Measurements from ENCODE around the gene SELENOH.

Gene SELENOH

GRCh38 chr11:57770793-57771192 lies 29.5 kb downstream of the SELENOH start:
- POLR2A ChIA-PET (ENCODE audit: low non-redundant PET): no interaction called here
- no peak overlapping the region for H3K27ac ChIP-seq
- CTCF ChIA-PET: no interaction called here
- DNase-seq (ENCODE audit: low spot score): no peak
- TF ChIP-seq CTCF (conservative IDR thresholded peaks at IDR 0.05; ENCODE audit: low read depth): no peak

DNA sequence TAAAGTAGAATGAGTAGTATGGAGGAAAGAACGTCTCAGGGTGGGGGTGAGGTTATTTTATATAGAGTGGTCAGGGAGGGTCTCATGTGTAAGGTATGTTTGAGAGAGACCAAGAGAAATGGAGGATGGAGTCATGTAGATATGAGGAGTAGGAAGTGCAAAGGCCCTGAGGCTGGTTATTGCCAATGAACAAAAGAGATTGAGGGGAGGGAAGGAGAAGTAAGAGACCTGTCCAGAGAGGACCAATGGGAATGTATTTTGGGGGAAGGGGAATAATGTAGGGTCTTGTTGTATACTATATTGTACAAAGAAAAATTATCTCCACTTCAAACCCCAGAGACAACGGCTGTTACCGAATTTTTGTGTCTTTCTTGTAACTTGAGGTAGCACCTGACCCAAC lies 30.1 kb downstream of the SELENOH start:
- DNase-seq (ENCODE audit: low spot score): no peak
- TF ChIP-seq CTCF (conservative IDR thresholded peaks at IDR 0.05; ENCODE audit: low read depth): no peak
- ChIA-PET POLR2A (ENCODE audit: low non-redundant PET) (interaction anchor here (0.6 kb wide), 1 partner anchor 22 kb away, joined by 3 read pairs; no protein-coding TSS in a partner anchor), CTCF (interaction anchor here (0.6 kb wide), 1 partner anchor 29 kb away, joined by 3 read pairs; no protein-coding TSS in a partner anchor)
- H3K27ac ChIP-seq: no peak overlapping the region

DNA sequence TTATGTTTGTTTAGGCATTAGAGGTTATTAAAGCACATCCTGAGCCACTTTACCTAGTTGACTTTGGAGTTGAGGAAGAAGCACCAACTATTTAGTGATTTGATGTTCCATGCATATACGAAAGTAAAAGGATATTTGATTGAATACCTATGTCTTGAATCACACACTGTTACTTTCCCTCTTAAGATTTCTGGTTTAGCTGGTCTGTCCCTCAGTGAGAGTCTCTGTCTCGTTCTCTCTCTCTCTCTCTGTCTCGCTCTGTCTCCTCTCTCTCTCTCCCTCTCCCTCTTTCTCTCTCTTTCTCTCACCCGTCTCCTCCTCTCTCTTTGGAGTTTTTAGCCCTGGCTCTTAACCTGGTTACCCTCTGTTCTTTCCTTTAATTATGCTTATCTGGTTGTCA lies 31.3 kb downstream of the SELENOH start:
- ChIA-PET CTCF (interaction anchor here (0.6 kb wide), 1 partner anchor 804 kb away, joined by 3 read pairs; no protein-coding TSS in a partner anchor), POLR2A (ENCODE audit: low non-redundant PET) (interaction anchor here (0.6 kb wide), 1 partner anchor 23 kb away, joined by 3 read pairs; no protein-coding TSS in a partner anchor)
- TF ChIP-seq CTCF (conservative IDR thresholded peaks at IDR 0.05; ENCODE audit: low read depth): no peak
- no peak overlapping the region for H3K27ac ChIP-seq
- DNase-seq (ENCODE audit: low spot score): no peak

GRCh38 chr11:57773026-57773598 lies 31.8 kb downstream of the SELENOH start:
- POLR2A ChIA-PET (ENCODE audit: low non-redundant PET): no interaction called here
- no peak for TF ChIP-seq CTCF (conservative IDR thresholded peaks at IDR 0.05; ENCODE audit: low read depth)
- no peak for DNase-seq (ENCODE audit: low spot score)
- H3K27ac ChIP-seq: no peak overlapping the region
- CTCF ChIA-PET: no interaction called here

DNA sequence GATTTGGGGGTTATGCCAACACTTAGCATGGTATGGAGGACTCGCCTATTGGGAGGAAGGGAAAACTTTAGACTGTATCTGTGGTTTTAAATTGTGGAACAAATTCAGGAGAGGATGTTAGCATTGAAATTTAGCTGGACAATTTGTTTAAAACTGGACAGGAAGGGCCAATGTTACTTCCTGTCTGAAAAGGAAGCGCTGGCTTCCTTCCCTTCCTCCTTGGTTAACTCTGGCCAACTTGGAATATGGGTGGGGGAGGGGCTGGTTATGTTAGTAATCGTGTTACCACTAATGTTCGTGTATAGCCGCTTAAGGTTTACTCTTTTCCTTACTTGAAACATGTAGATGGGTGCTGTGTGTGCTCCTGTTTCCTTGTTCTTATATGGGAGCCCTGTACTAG lies 34.2 kb downstream of the SELENOH start:
- no peak for DNase-seq (ENCODE audit: low spot score)
- CTCF ChIA-PET: no interaction called here
- no peak for TF ChIP-seq CTCF (conservative IDR thresholded peaks at IDR 0.05; ENCODE audit: low read depth)
- POLR2A ChIA-PET (ENCODE audit: low non-redundant PET): no interaction called here
- no peak overlapping the region for H3K27ac ChIP-seq

- no peak overlapping the region for H3K27ac ChIP-seq
- TF ChIP-seq CTCF (conservative IDR thresholded peaks at IDR 0.05; ENCODE audit: low read depth): no peak
- no peak for DNase-seq (ENCODE audit: low spot score)
- ChIA-PET CTCF (interaction anchor here (1.5 kb wide), 1 partner anchor 12 kb away, joined by 4 read pairs; no protein-coding TSS in a partner anchor), POLR2A (ENCODE audit: low non-redundant PET) (no interaction called here)
Measured at GRCh38 chr11:57776031-57776521, 34.8 kb downstream of the SELENOH start.
